Stimulated activated naive CD4-positive, alpha-beta T cell treated with Interleukin-2 at 50 U/mL for 16 hours (primary cell): Measurements from ENCODE around the gene RFX2.
"Not testable (repeated sequence)": the region's sequence is repeated elsewhere in the genome, so short reads cannot be mapped to it uniquely, and the experiment has no call there.

Experiments
- DNase-seq: peaks from one replicate; lab custom pipeline; 2025; lab: John Stamatoyannopoulos, UW

The RFX2 gene

DNA sequence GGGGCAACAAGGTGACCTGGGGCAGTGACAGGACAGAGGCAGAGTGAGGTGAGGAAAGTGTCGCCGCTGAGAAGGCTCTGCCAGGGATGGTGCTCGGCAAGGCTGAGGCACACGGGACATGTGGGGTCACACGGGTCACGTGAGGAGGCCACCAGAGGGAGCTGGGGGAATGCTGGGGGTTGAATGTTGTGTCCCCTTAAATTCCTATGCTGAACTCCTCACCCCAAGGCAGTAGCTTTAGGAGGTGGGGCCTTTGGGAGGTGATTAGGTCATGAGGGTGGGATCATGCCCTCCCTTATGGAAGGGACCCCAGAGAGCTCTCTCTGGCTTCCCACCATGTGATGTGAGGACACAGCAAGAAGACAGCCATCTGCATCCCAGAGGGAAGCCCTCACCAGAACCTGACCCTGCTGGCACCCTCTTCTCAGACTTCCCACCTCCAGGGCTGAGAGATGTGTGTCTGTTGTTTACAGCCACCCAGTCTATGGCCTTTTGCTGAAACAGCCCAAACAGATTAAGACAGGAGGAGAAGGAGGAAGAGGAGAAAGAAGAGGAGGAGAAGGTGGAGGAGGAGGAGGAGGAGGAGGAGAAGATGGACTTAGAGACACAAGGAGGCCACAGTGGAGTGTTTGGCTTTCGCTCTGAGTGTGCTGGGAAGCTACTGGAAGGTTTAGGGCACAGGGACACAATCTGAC is 35.4 kb downstream of the RFX2 start:
- no peak for DNase-seq

DNA sequence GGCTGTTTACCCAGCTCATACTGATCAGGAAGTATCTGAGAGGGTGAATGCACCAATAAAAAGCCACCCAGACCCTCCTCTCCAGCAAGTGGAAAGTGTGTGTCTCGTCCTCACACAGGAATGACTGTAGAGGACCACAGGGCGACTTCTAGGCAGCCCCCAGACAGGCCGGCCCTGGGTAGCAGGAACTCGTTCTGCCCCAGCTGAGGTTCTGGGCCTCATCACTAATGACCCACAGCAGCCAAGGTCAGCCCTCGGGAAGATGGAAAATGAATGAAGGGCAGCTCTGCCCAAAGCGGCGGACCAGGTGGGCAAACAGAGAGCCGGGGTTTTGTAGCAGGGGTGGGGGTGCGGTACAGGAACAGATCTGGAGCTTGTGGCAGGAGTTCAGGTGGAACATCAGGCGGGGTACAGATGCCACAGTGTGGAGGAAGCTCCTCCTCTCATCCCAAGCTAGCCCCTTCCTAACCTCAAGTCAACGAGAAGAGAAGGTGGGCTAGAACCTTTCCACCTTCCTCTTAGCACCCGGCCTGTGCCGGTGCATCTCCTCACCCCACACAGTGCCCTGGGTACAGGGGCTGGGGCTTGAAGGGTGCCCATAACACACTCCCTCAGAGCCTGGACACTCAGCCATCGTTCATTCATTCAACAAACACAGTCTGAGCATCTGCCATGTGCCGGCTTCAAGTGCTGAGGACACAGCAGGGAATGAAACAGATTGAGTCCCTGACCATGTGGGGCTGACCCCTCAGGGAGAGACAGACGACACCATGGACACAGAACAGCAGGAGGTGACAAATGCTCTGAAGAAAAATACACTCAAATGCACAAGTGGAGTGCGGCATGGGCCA is 36.2 kb downstream of the RFX2 start:
- no peak for DNase-seq

DNA sequence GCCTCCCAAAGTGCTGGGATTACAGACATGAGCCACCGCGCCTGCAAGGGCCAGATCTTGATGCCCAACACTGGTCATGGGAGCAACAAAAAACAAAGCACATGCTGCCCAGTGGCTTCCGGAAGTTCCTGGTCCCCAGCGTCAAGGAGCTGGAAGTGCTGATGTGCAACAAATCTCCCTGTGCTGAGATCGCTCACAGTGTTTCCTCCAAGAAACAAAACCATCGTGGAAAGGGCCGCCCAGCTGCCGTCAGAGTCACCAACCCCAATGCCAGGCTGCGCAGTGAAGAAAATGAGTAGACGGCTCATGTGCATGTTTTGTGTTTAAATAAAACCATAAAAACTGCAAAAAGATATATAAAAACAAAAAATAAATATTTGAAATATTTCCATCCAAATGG is 37.1 kb downstream of the RFX2 start:
- not testable (repeated sequence) for DNase-seq

DNA sequence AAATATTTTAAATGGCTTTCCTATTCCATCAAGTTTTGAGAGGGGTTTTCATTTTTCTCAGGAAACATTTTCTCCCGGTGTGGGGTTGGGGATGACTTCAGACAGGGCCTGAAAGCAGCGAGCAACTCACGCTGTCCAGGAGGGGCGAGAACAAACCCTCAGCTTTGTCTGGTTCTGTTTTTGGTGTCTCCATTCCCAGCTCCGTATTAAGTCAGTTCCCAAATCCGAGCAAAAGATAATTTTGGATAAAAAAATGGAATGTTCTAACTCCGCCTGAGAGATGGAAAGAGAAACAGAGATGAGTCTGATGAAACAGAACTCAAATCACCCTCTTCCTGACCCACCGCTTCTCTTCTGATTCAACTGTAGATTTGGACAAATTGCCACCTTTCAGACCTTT is 38.4 kb downstream of the RFX2 start:
- DNase-seq = no peak

DNA sequence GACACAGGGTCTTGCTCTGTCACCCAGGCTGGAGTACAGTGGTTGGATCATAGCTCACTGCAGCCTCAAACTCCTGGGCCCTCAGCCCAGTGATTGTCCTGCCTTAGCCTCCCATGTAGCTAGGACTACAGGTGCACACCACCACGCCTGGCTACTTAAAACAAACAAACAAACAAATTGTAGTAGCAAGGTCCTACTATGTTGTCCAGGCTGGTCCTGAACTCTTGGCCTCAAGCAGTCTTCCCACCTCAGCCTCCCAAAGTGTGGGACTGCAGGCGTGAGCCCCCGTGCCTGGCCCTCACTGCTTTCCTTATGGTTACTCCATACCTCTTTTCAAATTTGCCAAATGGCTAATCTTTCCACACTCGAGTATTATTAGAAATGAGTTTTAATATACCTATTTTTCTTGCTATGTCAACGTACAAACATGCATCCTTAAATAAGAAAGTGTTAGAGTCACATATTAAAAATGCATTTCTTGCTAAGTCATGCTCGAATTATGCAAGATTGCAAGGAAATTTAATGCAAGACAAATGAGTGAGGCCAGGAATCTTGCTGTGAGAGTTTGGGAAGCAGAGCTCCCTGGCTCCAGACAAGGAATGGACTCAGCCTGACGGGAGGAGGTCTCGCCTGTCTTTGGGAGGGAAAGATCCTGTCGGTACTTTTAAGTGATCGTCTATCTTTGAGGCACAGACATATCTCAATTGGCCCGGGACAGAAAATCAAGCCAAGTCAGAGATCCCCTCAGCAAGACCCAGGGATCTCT is 39.4 kb downstream of the RFX2 start:
- DNase-seq = no peak

DNA sequence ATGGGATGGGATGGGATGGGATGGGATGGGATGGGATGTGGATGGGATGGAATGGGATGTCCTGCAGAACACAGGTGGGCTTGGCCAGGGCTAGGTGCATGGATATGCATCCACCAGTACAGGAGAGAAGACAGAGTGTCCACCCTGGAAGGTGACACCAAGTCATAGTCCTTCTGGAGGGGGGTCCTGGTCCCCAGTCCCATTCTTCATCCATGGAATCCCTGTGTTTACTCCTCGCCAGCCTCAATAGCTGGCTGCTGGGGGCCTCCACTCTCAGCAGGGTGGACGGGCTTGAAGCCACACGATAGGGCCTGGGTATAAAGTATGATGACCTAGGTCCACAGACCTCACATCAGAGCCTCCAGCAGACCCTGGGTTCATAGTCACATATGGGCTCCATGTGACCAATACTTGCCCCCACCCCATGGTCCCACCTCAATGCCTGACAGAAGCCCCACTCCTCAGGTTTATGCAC is 40.1 kb downstream of the RFX2 start:
- no peak for DNase-seq

DNA sequence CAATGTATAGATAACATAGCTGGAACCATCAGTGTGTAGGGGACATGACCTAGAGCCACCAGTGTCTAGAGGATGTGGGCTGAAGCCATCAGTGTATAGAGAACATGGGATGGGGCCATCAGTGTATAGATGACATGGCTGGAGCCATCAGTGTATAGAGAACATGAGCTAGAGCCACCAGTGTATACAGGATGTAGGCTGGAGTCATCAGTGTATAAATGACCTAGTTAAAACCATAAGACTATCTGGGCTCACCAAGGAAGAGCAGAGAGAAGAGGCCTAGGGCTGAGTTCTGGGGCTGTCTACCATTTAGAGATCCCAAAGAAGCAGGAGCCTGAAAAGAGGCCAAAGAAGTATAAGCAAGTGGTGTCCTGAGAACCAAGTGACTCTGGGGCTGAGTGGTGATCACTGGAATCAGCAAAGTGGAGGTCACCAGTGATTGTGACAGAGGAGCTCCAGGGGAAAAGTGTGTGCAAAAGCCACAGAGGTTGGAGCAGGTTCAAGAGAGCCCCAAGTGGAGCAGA is 41.0 kb downstream of the RFX2 start:
- no peak for DNase-seq

DNA sequence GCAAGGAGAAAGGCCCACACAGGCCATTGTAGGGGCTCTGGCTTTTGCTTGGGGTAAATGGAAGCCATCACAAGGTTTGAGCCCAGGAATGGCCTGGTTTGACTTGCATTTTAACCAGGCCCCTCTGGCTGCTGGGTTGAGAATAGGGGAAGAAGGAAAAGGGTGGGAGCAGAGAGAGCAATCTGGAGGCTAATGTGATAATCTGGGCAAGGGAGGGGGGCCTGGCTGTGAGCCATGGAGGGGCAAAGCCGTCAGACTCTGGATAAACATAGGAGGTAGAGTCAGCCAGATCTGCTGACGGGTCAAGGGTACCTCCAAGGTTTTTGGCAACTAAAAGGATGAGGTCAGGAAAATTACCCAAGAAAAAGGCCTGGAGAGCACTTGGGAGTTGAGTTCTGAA is 41.6 kb downstream of the RFX2 start:
- no peak for DNase-seq

DNA sequence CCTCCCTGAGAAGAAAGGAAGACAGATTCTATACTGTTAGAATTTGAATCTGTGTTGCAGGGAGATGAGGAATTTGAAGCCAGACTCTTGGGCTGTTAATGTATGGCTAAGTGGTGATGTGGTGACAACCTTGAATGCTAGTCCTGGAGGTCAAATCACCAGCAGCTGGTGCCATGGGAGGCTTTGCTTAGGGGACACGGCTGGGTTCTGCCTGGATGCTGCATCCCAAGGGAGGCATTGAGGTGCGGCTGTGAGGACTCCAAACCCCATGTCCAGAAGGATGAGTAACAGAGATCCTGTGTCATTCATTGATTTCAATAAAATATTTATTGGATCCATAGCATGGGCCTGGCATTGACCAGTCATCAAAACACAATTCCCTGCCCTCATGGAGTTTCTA is 42.3 kb downstream of the RFX2 start:
- no peak for DNase-seq

DNA sequence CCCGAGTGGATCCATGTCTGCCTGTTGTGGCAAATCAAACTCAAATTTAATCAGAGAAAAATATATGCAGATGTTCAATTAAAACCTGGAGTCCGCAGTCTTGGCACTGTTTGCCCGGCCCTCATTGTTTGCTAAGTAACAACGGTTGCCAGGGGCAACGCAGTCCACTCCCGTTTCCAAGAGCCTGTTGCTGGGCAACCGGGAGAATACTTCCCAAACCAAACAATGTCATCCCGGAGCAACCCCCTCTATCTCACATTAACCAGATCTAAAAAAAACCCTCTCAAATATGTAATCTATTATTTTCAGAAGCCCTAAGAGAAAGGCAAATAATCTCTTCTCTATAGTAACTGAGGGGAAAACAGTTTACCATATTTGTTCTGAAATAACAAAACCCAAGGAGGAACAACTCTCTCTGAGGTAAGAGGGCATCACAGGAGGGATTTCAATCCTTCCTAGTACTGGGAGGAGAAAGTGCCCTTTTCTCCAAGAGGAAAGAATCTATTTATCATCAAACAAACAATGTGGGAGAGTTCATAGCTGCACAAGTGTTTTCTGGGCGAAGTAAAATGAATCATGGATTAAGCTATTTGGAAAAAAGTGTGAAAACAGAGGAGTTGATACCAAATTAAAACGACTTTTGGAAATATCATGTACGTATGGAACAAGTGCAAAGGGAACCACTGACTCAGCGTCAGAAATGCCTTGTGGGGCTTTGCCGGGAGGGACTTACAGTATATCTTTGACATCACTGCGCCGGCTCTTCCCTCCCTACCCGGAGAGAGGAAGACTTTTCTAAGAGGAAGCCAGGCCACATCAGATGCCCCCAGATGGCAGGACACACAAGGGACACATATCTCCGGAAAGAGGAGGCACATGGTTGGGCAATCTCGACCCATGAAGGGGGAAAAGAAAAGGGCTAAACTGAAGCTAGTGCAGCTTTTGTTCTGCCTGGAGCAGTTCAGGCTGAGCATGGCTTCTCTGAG is 43.3 kb downstream of the RFX2 start:
- DNase-seq = no peak

DNA sequence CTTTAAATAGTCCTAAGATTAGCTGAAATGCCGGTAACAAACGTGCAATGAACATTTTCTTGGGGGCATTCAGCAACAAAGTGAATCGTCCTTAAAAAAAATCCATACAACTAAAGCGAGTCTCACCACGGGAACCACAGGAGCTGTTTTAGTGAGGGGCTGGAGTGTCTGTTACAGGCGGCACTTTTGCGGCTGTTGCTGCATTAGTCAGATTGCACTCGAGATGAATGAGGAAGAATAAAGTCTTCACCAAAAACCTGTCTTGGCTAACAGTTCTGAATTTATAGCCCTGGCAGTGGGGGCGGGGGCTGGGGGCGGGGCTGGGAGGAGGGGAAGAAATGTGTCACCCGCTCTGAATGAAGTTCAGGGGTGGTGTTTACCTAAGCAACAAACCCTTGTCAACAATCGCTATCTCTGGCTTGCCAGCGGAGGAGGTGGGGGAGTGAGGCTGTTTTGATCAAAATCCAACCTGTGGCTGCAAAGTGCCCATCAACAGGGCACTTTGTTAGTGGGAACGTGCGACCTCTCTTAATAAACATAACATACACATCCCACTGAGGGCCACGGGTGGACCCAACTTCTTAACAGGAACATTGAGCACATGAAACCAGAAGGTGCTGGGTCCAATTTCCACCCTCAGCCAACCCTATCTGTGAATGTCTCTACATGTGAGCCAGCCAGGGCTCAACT is 44.5 kb downstream of the RFX2 start:
- DNase-seq = peak; percentile 78

DNA sequence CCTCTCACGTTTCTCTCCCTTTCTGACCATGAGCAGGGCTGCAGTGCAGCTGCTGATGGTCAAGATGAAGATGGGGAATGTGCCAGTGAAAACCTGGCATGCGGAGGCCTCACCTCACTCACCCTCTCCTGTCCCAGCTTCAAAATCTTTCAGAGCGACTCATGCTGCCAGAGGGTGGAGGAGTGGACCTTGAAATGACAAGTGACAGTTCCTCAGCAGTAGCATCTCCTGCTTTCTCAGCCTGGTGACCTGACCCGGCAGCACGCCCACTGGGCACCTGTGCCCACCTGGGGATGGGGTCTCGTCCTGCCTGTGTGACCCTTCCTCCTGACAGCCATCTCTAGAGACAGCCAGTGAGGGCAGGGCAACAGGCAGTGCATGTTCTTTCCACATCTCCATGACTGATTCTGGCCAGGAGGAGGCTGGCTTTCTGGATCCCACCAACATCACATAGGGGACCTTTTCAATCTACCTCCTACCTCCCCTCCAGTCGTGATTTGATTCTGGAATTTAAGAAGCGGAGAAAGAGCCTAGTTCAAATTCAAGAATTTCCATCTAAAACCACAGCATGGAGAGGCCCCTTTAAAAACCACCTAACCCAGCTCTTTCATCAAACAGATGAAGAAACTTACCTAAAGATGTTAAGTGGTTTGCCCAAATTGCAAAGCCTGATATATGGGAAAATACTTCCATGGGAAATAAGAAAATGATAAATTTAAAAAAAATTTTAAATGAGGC is 45.8 kb downstream of the RFX2 start:
- no peak for DNase-seq

DNA sequence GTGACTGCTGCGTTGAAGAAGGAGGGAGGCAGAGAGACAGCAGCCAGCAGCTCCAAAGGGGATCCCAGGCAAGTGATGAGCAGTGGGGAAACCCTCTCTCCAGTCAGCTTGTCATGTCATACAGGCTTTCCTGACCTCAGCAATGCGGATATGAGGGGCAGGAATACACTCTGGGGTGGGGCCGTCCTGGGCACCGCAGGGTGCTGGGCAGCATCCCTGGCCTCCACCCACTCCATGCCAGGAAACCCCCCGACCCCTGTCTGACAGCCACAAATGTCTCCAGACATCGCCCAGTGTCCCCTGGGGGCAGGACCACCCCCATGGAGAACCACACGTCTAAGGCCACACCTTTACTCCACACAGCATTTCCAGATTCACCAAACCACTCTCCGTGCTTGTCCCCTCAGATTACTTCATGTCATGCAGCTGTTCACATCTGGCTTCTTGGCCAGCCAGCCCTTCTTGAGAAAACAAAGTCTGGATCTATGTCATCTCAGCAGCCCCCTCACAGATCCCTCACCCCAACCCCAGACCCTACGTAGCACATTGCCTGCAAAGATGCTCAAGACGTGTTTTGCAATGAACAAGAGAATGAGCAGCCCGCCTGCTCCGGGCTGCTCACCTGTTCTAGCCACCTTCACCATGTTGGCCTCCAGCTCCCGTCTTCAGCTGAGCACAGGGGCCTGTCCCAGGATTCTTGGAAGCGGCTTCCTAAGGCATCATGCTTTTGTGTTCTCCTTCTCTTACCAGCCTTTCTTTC is 46.5 kb downstream of the RFX2 start:
- DNase-seq = no peak

DNA sequence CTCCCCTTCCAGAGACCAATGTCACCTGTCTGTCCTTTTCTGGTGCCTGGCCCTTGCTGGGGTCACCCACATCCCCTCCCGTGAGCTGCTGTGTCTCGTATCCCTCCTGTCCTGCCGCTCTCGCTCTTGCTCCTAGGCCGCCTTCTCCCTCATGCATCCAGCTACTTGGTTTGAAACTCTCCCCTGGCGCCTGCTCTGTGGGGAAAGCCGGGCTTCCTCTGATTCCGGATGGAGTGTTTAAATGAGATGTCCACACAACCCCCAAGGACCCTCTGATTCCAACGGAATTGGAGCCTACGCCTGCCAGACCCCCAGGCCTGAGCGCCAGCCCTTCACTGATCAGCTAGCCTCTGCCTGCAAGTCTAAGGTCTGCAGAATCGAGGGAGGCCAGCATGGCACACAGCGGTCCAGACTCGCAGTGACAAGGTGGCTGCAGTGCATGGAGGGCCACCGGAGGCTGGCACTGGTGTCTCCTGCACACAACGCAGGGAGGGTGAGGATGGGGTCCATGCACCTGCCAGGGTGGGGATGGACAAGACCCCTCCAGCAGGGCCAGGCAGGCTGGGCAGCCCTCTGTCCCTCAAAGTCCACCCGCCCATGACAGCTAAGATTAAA is 47.2 kb downstream of the RFX2 start:
- DNase-seq = no peak

DNA sequence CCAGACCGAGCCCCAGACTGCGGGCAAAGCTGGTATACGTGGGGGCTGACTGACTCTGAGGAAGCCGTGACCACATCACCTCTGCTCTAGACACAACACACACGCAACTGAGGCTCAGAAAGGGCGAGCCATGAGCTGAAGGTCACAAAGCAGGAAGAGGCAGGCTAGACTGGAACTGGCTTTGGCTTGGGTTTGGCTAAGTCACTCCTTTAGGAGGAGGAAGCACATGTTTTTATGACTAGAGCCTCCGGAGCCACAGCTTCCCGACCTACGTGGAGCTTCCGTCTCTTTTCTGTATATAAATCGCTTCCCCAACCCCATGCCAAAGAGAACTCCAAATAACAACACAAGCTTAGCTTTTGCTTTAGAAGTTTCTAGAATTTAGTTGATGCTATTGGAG is 48.0 kb downstream of the RFX2 start:
- peak; percentile 31 for DNase-seq

DNA sequence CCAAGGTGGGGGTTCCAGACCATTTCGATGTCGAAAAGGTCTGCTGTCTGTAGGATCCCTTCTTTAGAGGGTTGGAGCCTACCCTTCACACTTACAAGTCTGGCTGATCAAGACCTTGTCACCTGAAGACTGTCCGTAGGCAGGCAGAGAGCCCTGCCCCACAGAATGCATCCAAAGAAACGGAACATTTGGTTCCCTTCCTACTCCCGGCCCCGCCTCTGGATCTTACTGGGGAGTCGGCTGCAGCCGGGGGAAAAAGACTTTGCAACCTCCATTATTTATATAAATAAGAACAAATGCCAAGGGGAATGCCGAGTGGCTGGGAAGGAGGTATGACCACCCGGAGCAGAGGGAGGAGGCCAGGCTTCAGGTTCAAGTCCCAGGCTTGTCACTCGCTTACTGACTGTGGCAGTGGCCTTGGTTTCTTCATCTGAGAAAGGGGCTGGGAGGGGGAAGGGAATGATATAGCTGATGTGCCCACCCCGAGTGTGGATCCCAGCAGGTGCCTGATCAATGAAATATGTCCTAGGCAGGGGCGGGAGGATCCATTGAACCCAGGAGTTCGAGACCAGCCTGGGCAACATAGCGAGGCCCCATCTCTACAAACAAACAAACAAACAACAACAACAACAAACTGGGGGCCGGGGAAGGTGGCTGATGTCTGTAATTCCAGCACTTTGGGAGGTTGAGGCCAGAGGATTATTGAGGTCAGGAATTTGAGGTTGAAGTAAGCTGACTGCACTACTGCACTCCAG is 48.7 kb downstream of the RFX2 start:
- no peak for DNase-seq

DNA sequence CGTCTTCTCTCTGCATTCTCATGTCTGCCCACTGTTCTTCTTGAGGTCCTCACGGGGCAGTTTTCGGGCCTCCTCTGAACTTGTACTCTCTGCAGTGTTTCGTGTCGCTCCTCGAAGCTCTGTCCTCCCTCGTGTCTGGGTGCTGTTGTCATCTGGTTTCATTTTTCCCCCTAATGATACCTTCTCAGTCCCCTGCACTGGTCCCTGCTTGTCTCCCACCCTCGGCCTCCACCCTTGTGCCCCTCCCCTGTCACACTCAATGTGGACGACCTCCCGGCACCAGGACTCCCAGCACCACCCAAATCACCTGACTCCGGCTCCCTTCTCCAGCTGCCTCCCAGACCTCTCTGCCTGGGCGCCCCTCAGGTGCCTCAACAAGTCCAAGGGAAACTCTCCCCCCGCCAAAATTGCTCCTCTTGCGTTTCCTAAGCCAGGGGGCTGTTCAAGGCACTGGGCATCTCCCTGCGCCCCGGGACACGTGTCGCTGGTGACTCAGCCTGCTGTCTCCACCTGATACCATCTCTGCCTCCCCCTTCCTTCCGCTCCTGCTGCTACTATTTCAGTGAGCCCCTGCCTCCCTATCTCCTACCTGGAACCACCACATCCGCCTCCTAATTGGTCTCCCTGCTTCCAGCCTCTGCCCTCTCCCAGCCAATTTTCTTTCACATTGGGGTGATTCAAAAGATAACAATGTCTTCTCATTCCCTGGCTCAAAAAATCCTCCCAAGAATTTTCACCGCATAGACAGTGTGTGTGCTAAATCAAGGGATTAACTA is 49.5 kb downstream of the RFX2 start:
- DNase-seq = peak; percentile 41
